IMR-90 (cell line): ENCODE measurements around the gene JADE2. TPM values are rescaled to one million over a fixed set of nuclear protein-coding genes. Genes with fewer than 3 reads are reported as not detected.
"Not testable (repeated sequence)": the region's sequence is repeated elsewhere in the genome, so short reads cannot be mapped to it uniquely, and the experiment has no call there.

Experiments
- ATAC-seq: fragments of 200-7000 bp; cut with Tn5 transposase; 2 replicates; pipeline ENCODE4 v1.9.1; 2020; ENCODE audit warnings: low read depth, mild to moderate bottlenecking, moderate library complexity
- BruUV-seq: library from RNA; stranded (reverse); fragments of 400-500 nt; replicated peaks from 2 replicates; lab custom pipeline; 2021; lab: Mats Ljungman, UMichigan
- CTCF ChIA-PET: fragments of 300-600 bp; formaldehyde crosslinking; extraction: SDS; loops from one replicate; lab custom pipeline; 2021; ENCODE audit warnings: antibody characterized with exemption; lab: Yijun Ruan, JAX
- POLR2A ChIA-PET: fragments of 300-600 bp; sonication (Branson Sonifier 250); formaldehyde crosslinking; loops from one replicate; lab custom pipeline; 2022; ENCODE audit warnings: antibody characterized with exemption; ENCODE audit not compliant: unreplicated experiment; lab: Charles Lee
- DNase-seq: peaks from one replicate; pipeline ENCODE4 v3.0.0; 2013
- H2AFZ ChIP-seq: replicated peaks from 2 replicates; pipeline ENCODE3; 2013; ENCODE audit warnings: low read length, mild to moderate bottlenecking; ENCODE audit not compliant: poor library complexity
- H2AK5ac ChIP-seq: 2 replicates; pipeline ENCODE4 v1.6.1; 2013; ENCODE audit warnings: low read depth, low read length, inconsistent platforms
- H2AK9ac ChIP-seq: replicated peaks from 2 replicates; pipeline ENCODE3; 2013; ENCODE audit warnings: mild to moderate bottlenecking, low read depth, low read length, moderate library complexity; ENCODE audit not compliant: poor library complexity
- H2BK120ac ChIP-seq: 2 replicates; pipeline ENCODE4 v1.6.1; 2013; ENCODE audit warnings: low read depth, low read length, inconsistent platforms
- H2BK15ac ChIP-seq: 3 replicates; pipeline ENCODE4 v1.6.1; 2013; ENCODE audit warnings: low read depth, low read length, inconsistent platforms
- H2BK20ac ChIP-seq: 2 replicates; pipeline ENCODE4 v1.6.1; 2013; ENCODE audit warnings: low read depth, mild to moderate bottlenecking, inconsistent platforms, low read length, moderate library complexity
- H2BK5ac ChIP-seq: 2 replicates; pipeline ENCODE4 v1.6.1; 2013; ENCODE audit warnings: mild to moderate bottlenecking, low read depth, low read length, inconsistent platforms; ENCODE audit not compliant: poor library complexity, severe bottlenecking
- H3K14ac ChIP-seq: replicated peaks from 2 replicates; pipeline ENCODE4 v1.6.1; 2013; ENCODE audit warnings: low read depth, low read length, inconsistent platforms
- H3K18ac ChIP-seq: 2 replicates; pipeline ENCODE4 v1.6.1; 2013; ENCODE audit warnings: low read depth, low read length, control low read depth
- H3K23ac ChIP-seq: 2 replicates; pipeline ENCODE4 v1.6.1; 2013; ENCODE audit warnings: low read depth, low read length, inconsistent platforms
- H3K27ac ChIP-seq: 2 replicates; pipeline ENCODE4 v1.5.1; 2013; ENCODE audit warnings: mild to moderate bottlenecking, control low read depth, low read length; ENCODE audit not compliant: insufficient read depth
- H3K27me3 ChIP-seq: 2 replicates; pipeline ENCODE4 v1.6.1; 2013; ENCODE audit warnings: low read length; ENCODE audit not compliant: control insufficient read depth, insufficient read depth
- H3K36me3 ChIP-seq: 2 replicates; pipeline ENCODE4 v1.6.1; 2013; ENCODE audit warnings: low read length, mixed read lengths; ENCODE audit not compliant: control insufficient read depth, insufficient read depth
- H3K4ac ChIP-seq: 2 replicates; pipeline ENCODE4 v1.6.1; 2013; ENCODE audit warnings: low read depth, low read length, inconsistent platforms
- H3K4me1 ChIP-seq: 2 replicates; pipeline ENCODE4 v1.6.1; 2013; ENCODE audit warnings: low read length, mixed read lengths; ENCODE audit not compliant: control insufficient read depth, insufficient read depth
- H3K4me2 ChIP-seq: 2 replicates; pipeline ENCODE4 v1.6.1; 2013; ENCODE audit warnings: low read depth, mild to moderate bottlenecking, control low read depth, low read length, moderate library complexity
- H3K4me3 ChIP-seq: 2 replicates; pipeline ENCODE4 v1.5.1; 2013; ENCODE audit warnings: low read depth, mild to moderate bottlenecking, control low read depth, low read length, moderate library complexity; ENCODE audit not compliant: insufficient read depth
- H3K56ac ChIP-seq: 2 replicates; pipeline ENCODE4 v1.6.1; 2013; ENCODE audit warnings: low read length, inconsistent platforms; ENCODE audit not compliant: insufficient read depth; ENCODE audit errors: extremely low read depth
- H3K79me1 ChIP-seq, 2 experiments: 2 replicates each; pipeline ENCODE4 v1.6.1; 2013; ENCODE audit warnings: low read length in 2 of 2, inconsistent platforms in 1 of 2, low read depth in 1 of 2
- H3K9ac ChIP-seq: 2 replicates; pipeline ENCODE4 v1.6.1; 2013; ENCODE audit warnings: low read depth, low read length, control low read depth
- H3K9me1 ChIP-seq: 2 replicates; pipeline ENCODE4 v1.6.1; 2013; ENCODE audit warnings: low read length, inconsistent platforms; ENCODE audit not compliant: insufficient read depth
- H3K9me3 ChIP-seq: 2 replicates; pipeline ENCODE4 v1.6.1; 2013; ENCODE audit warnings: low read length; ENCODE audit not compliant: control insufficient read depth, insufficient read depth
- H4K20me1 ChIP-seq: 2 replicates; pipeline ENCODE4 v1.6.1; 2013; ENCODE audit warnings: low read length, inconsistent platforms; ENCODE audit not compliant: insufficient read depth
- H4K5ac ChIP-seq: 2 replicates; pipeline ENCODE4 v1.6.1; 2013; ENCODE audit warnings: mild to moderate bottlenecking, low read depth, low read length, control low read depth
- H4K8ac ChIP-seq, 2 experiments: 2 replicates each; pipeline ENCODE4 v1.6.1; 2013; ENCODE audit warnings: low read depth in 2 of 2, low read length in 2 of 2, control low read depth in 1 of 2, inconsistent platforms in 1 of 2
- H4K91ac ChIP-seq: 2 replicates; pipeline ENCODE4 v1.6.1; 2013; ENCODE audit warnings: low read depth, low read length, inconsistent platforms; ENCODE audit not compliant: insufficient read depth
- WGBS, 2 experiments: methylation state at CpG; one replicate each; pipeline versions ENCODE4 v1.1.5 to v1.1.7; 2013; ENCODE audit warnings: missing lambda C conversion rate in 2 of 2; ENCODE audit not compliant: insufficient read length in 1 of 2; ENCODE audit errors: extremely low coverage in 2 of 2; 5-methylcytosine and 5-hydroxymethylcytosine counted together
- dilution Hi-C: fragments of 300-500 bp; cut with HindIII; formaldehyde crosslinking; loops from one replicate; pipeline ENCODE4 v1.14.3; 2018; ENCODE audit warnings: low sequenced_read_pairs; ENCODE audit not compliant: unreplicated experiment
- in situ Hi-C: fragments of 300-500 bp; cut with MboI; formaldehyde crosslinking; loops from 3 replicates; pipeline ENCODE4 v1.14.3; 2019; ENCODE audit warnings: low sequenced_read_pairs, inconsistent platforms, mixed read lengths
- intact Hi-C: fragments of 100-400 bp; cut with micrococcal nuclease; formaldehyde crosslinking; loops from 2 replicates; pipeline ENCODE4 v1.10.0; 2022
- polyA plus RNA-seq, 3 experiments: library from polyadenylated mRNA; depleted of rRNA; stranded (reverse); fragments of >200 nt; gene quantifications; 2 replicates each; pipeline ENCODE4 v1.2.3, GENCODE V29; 2012; ENCODE audit warnings: low replicate concordance in 1 of 3
- total RNA-seq: library from RNA; depleted of rRNA; stranded (reverse); fragments of >200 nt; gene quantifications from 2 replicates; pipeline ENCODE4 v1.2.3, GENCODE V29; 2012

The JADE2 gene
- total and polyA plus RNA-seq, 2 of the 4 experiments (the other 2 are of a cell fraction) = 13.3 to 14.9 TPM

DNA sequence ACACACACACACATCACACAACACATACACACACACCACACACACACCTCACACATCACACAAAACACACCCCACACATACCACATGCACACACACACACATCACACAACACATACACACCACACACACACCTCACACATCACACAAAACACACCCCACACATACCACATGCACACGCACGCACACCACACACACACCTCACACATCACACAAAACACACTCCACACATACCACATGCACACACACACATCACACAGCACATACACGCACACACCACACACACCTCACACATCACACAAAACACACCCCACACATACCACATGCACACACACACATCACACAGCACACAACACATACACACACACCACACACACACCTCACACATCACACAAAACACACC, 31.1 kb downstream of the JADE2 start:
- peaks cover 48% of the 10 kb centered on the region for H3K4me1 ChIP-seq
- peak overlapping the region; percentile 69; the same call in 1 of the 2 replicates for H3K18ac ChIP-seq

More for the DNA sequence above, 31.1 kb downstream of the JADE2 start:
- 92% methylated on average over 3 of the region's 3 CpGs; no CpG with 5 or more reads in 1 of the 2 experiments for WGBS, 2 experiments
- intact Hi-C loops, POLR2A ChIA-PET, CTCF ChIA-PET, H3K56ac ChIP-seq, dilution Hi-C loops, H2AK9ac ChIP-seq, H4K20me1 ChIP-seq, BruUV-seq, H3K27me3 ChIP-seq, H3K9ac ChIP-seq, H3K4me3 ChIP-seq, H3K23ac ChIP-seq, H2AFZ ChIP-seq, H3K9me3 ChIP-seq, H3K4me2 ChIP-seq, in situ Hi-C loops, ATAC-seq, DNase-seq: not testable (repeated sequence)
- peak overlapping the region; percentile 100 for H2AK5ac ChIP-seq
- H2BK5ac ChIP-seq = peak overlapping the region; percentile 95
- H2BK15ac ChIP-seq = peak overlapping the region; percentile 94; the same call in 1 of the 3 replicates
- peaks cover 50% of the 10 kb centered on the region for H3K9me1 ChIP-seq
- peak overlapping the region; percentile 57; the same call in 1 of the 2 replicates for H2BK120ac ChIP-seq
- H3K36me3 ChIP-seq = peaks cover 36% of the 10 kb centered on the region
- peak overlapping the region; percentile 12; the same call in 1 of the 2 replicates for H4K5ac ChIP-seq
- H3K14ac ChIP-seq = peak overlapping the region; percentile 87
- H3K27ac ChIP-seq = peak overlapping the region; percentile 31; the same call in 1 of the 2 replicates
- peaks cover 29 to 63% of the 10 kb centered on the region in 2 experiments for H3K79me1 ChIP-seq
- peak overlapping the region; percentile 66; the same call in 1 of the 2 replicates for H2BK20ac ChIP-seq
- H4K91ac ChIP-seq = peak overlapping the region; percentile 82
- peak overlapping the region; percentile 39 to 96; a peak in 3 of 4 replicates for H4K8ac ChIP-seq
- peak overlapping the region; percentile 71 for H3K4ac ChIP-seq
